GM18873 (cell line): ENCODE results near the gene GINS3.

Source experiments
- ATAC-seq: cut with Tn5 transposase; IDR thresholded peaks from one replicate; pipeline ENCODE4 v1.9.1; 2021; ENCODE audit warnings: mild to moderate bottlenecking, moderate library complexity, moderate number of reproducible peaks; ENCODE audit not compliant: unreplicated experiment, low FRiP score

GINS3 gene

DNA sequence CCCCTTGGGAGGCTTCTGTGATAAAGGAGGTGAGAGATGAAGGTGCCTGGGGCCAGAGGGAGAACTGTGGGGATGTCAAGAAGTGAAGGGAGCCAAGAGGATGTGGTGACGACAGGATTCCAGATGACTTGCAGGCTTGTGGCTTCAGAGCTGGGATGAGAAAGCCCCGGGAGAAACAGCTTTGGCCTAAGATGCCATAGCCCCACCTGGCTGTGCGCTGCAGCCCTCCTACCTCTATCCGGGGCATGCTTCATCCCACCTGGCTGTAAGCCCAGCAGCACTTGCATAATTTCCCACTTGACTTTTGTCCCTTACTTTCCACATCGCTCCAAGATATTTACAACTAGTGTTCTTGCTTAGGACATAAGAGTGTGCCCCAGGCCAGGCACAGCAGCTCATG lies 29.3 kb downstream of the GINS3 start:
- no peak for ATAC-seq

DNA sequence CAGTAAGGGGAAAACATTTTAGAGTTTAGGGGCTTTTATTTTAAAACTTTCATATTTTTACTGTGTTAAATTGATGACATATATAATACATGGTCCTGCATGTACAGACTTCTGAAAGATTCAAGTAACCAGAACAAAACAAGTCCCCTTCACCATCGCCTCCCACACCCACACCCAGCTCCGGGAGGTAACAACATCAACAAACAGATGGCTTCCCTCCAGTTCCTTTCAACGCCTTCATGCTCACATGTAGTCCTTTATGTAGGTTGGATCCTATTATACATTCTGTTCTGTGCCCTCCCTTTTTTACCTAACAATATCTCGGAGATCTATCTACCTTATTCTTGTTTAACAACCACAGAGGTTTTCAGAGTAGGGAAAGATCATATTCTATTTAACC lies 30.5 kb downstream of the GINS3 start:
- ATAC-seq, result no peak

DNA sequence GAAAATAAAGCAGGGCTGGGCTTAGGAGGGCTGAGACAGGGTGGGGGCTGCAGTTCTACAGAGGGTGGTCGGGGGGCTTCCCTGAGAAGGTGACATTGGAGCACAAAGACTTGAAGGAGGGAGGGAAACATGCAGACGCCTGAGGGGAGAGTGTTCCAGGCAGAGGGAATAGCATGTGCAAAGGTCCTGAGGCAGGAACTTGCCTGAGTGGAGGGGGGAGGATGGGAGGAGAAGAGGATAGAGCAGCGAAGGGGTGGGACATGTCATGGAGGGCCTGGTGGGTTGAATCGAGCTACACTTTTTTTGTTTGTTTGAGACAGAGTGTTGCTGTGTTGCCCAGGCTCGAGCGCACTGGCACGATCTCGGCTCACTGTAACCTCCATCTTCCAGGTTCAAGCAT lies 33.0 kb downstream of the GINS3 start:
- no peak for ATAC-seq

- ATAC-seq, result peak; percentile 67
Measured at GRCh38 chr16:58425756-58426494, 33.7 kb downstream of the GINS3 start.

DNA sequence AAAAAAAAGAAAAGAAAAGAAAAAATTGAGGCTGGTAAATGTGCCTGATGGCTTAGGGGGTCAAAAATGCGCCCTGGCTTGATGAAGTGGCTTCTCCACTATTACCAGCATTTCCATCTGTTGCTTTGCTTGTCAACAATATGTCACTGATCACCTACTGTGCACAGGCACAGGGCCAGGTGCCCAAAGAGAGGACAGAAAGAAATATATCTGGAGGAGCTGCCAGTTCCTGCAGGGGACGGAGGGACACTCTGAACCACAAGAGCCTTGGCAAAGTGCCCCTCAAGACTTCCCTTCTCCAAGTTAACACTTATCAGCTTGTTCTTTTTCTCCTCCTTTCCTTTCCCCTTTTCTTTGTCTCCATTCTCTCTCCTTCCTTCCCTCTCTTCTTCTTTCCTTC lies 34.7 kb downstream of the GINS3 start:
- ATAC-seq, result no peak

DNA sequence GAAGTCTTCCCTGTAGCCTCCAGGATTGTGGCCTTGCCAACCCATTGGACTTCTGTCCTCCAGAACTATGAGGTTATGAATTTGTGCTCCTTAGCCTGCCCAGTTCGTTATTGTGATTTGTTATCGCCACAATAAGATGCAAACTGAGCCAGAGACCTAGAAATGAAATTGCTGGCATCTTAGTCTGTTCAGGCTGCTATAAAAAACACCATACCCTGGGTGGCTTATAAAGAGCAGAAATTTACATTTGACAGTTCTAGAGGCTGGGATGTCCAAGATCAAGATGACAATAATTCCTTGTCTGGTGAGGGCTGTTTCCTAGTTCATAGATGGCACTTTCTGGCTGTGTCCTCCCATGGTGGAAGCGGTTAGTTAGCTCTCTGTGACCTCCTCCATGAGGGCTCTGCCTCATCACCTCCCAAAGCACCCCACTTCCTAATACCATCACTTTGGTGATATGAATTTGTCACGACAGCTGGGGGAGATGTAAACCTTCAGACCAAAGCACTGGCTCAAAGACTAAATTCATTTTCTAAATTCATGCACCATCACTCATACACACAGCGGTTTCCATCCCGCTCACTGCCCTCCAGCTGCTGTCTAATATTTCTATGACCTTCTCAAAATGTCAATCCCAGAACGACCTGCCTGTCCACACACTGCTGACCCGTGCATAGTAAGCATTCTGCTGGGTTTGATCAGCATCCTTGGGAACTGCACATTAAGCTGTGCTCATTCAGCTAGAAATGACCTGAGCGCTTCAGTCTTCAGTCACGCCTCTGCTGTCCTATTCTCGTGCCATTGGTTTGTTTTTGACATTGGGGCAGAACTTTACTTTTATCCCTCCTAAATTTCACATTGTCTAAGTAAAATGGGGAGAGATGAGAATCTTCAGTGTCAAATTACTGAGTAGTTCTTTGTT lies 36.6 kb downstream of the GINS3 start:
- ATAC-seq, result no peak

DNA sequence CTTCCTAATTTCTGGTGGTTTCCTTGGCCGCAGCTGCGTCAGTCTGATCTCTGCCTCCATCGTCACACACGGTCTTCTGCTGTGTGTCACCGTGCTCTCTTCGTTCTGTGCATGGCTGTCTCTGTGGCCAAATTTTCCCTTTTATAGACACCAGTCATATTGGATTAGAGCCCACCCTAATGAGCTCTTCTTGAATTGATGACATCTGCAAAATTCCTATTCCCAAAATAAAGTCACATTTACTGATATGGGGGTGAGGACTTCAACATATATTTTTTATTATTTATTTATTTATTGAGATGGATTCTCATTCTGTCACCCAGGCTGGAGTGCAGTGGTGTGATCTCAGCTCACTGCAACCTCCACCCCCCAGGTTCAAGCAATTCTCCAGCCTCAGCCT lies 38.4 kb downstream of the GINS3 start:
- no peak for ATAC-seq

- ATAC-seq, result no peak
Measured at GRCh38 chr16:58433569-58433951, 41.3 kb downstream of the GINS3 start.

DNA sequence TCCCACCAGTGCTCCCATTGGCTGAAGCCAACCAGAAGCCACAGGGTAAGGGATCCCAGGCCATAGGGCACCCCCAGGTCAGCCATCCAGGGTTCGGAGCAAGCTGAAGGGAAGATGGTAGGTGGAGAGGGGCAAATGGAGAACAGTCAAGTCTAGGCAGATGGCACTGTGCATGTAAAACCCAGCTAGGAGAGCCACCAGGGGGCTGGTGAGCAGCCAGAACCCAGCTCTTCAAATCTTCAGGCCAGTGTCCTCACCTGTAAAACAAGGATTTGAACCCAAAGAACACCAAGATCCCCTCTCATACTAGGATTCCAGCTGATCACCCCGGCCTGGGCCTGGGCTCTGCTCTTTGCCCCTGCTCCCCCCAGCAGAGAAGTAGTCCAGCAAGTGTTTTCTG lies 43.5 kb downstream of the GINS3 start:
- no peak for ATAC-seq

DNA sequence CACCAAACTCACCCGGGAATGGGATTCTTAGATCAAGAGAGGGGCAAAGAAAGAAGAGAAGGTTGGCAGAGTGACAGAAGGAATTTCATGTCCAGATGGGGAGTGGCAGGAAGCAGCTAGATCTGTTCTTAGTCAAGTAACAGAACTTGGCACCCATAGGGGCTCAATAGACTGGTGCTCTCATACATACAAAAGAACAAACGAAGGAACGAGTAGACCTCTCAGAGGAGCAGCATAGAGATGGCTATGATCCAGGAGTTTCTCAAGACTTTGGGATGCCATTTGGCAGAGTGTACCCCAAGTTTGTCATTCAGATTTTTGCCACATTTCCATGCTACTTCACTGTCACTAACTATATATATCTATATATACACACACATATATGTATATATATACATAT lies 47.9 kb downstream of the GINS3 start:
- ATAC-seq, result no peak

DNA sequence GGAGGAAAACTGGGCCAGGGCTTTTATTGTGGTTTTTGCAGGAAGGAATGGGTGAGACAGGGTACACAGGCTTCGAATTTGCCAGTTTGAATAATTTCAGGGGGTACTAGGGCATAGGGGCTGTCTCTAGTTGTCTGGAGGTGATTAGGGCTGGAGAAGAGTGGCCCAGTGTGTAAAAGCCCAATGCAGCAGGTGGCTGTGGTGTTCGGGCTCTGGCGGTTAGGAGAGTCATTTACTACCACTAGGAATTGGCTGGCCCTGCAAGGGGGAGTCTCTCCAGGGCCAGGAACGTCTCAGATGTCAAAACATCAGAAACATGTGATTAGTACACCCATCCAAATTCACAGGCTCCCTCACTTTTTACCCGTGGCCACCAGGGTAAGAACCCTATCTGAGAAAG lies 50.3 kb downstream of the GINS3 start:
- no peak for ATAC-seq

GRCh38 chr16:58443783-58444182 lies 51.5 kb downstream of the GINS3 start:
- no peak for ATAC-seq

- ATAC-seq, result no peak
Measured at GRCh38 chr16:58444265-58444664, 52.0 kb downstream of the GINS3 start.

- ATAC-seq, result no peak
Measured at GRCh38 chr16:58448890-58449289, 56.6 kb downstream of the GINS3 start.

DNA sequence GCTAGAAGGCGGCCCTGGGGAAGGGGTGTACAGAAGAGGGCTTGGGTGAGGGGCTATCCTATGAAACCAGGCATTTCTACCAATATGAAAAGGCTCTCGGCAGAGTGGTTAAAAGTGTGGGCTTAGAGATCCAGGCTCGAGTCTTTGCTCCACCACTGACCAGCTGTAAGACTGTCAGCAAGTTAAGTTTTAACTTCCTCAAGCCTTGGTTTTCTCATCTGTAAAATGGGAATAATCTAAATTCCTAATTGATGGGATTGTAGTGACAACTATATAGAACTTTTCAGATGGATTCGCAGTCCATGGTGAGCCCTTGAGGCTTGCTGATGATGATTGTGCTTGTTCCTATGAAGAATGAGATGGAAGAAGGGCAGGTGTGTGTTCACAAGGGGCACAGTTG lies 57.0 kb downstream of the GINS3 start:
- ATAC-seq, result no peak

DNA sequence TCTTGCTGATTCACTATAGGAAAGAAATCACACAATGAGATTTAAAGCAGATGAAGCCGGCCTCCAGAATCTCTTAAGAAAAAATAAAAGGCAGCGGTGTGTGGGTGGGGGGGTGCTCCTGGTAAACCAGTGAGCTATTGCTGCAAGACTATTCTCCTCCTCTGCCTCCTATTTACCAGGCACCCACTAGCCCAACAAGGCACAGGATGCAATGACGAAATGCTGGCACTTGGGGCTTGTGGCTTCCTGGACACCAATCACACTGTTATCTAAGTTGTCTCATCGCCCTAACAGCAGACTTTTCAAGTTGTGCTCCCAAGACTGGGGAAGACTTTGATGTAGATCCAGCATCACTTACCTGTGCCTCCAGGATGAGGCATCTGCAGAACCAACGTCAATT lies 57.5 kb downstream of the GINS3 start:
- no peak for ATAC-seq

- ATAC-seq, result no peak
Measured at GRCh38 chr16:58450590-58450989, 58.3 kb downstream of the GINS3 start.

- no peak for ATAC-seq
Measured at GRCh38 chr16:58451265-58451689, 59.0 kb downstream of the GINS3 start.

- ATAC-seq, result no peak
Measured at GRCh38 chr16:58451945-58452401, 59.7 kb downstream of the GINS3 start.

DNA sequence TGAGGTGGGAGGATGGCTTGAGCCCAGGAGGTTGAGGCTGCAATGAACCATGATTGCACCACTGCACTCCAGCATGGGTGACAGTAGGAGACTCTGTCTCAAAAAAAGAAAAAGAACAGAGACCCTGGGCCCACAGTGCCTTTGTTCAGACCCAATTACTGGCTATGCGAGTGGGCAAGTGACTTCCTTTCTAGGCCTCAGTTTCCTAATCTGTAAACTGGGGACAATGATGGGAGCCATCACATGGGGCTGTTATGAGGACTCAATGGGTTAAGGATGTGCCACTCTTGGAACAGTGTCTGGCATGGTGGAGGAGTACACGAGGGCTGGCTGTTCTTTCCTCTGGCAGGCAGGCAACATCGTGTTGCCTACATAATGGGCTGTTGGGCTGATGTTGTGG lies 60.4 kb downstream of the GINS3 start:
- ATAC-seq, result no peak

GRCh38 chr16:58454178-58454577 lies 61.9 kb downstream of the GINS3 start:
- ATAC-seq, result no peak

- no peak for ATAC-seq
Measured at GRCh38 chr16:58454856-58455255, 62.6 kb downstream of the GINS3 start.
